SK-N-SH treated with all-trans-retinoic acid at 6 μM for 48 hours (cell line): ENCODE measurements around the gene PMEL.

ENCODE experiments used
- ARNTL ChIP-seq: fragments of 450-650 bp; formaldehyde crosslinking; IDR thresholded peaks from 2 replicates; pipeline ENCODE4 v1.5.0; 2020; ENCODE audit warnings: low read depth, mild to moderate bottlenecking, moderate library complexity, borderline replicate concordance
- BACH2 ChIP-seq: fragments of 250-450 bp; sonication (Bioruptor Pico); IDR thresholded peaks from 2 replicates; pipeline ENCODE4 v1.9.0; 2021; ENCODE audit warnings: mild to moderate bottlenecking, borderline replicate concordance
- CSRNP3 ChIP-seq: fragments of 250-450 bp; sonication (Bioruptor Pico); IDR thresholded peaks from 2 replicates; pipeline ENCODE4 v1.5.1; 2021; ENCODE audit warnings: mild to moderate bottlenecking, moderate library complexity
- GLIS3 ChIP-seq: fragments of 250-450 bp; sonication (Bioruptor Pico); IDR thresholded peaks from 2 replicates; pipeline ENCODE4 v1.5.0; 2020; ENCODE audit warnings: mild to moderate bottlenecking, moderate library complexity
- PATZ1 ChIP-seq: fragments of 250-450 bp; sonication (Bioruptor Pico); IDR thresholded peaks from 2 replicates; pipeline ENCODE4 v1.8.0; 2020; ENCODE audit warnings: mild to moderate bottlenecking, moderate library complexity, borderline replicate concordance
- PPARA ChIP-seq: fragments of 250-450 bp; sonication (Bioruptor Pico); IDR thresholded peaks from 2 replicates; pipeline ENCODE4 v1.5.0; 2020; ENCODE audit warnings: mild to moderate bottlenecking, borderline replicate concordance
- SNAI2 ChIP-seq: fragments of 250-450 bp; sonication (Bioruptor Pico); IDR thresholded peaks from 2 replicates; pipeline ENCODE4 v1.5.0; 2020; ENCODE audit warnings: mild to moderate bottlenecking, moderate library complexity
- TCF4 ChIP-seq: fragments of 250-450 bp; sonication (Bioruptor Pico); IDR thresholded peaks from 2 replicates; pipeline ENCODE4 v1.8.0; 2021; ENCODE audit warnings: mild to moderate bottlenecking, moderate library complexity, borderline replicate concordance
- ZFP30 ChIP-seq: fragments of 450-650 bp; formaldehyde crosslinking; IDR thresholded peaks from 2 replicates; pipeline ENCODE4 v1.5.0; 2022; ENCODE audit warnings: mild to moderate bottlenecking, moderate library complexity
- ZNF70 ChIP-seq: fragments of 450-650 bp; formaldehyde crosslinking; IDR thresholded peaks from 2 replicates; pipeline ENCODE4 v1.5.0; 2020; ENCODE audit warnings: mild to moderate bottlenecking, moderate library complexity

DNA sequence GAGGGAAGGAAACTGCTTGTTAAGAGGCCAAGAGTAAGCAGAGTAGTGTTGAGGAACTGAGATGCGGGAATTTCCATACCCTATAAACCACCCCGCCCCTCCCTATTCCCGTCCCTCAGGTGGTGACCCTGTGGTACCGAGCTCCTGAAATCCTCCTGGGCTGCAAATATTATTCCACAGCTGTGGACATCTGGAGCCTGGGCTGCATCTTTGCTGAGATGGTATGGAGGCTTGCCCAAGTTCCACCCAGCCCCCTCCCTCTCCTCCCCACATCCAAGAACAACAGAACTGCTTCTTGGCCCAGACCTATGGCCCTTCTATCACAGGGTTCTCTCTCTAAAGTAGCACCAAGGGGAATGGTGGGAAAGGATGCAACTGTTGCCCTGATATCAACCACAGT, 3.5 kb upstream of the PMEL start:
- TF ChIP-seq BACH2 (CRISPR knock-in tag) (no peak), PPARA (CRISPR knock-in tag) (no peak), GLIS3 (no peak), PATZ1 (no peak), CSRNP3 (CRISPR knock-in tag) (no peak), ZFP30 (CRISPR knock-in tag) (no peak), SNAI2 (CRISPR knock-in tag) (no peak), ZNF70 (CRISPR knock-in tag) (no peak), ARNTL (CRISPR knock-in tag) (no peak), TCF4 (no peak)
